Measurements from ENCODE around the gene DTNBP1.

Gene DTNBP1

GRCh38 chr6:15581751-15582150 lies 81.1 kb downstream of the DTNBP1 start:
- no peak for TF ChIP-seq CTCF (conservative IDR thresholded peaks at IDR 0.05; ENCODE audit: low read depth)
- ChIA-PET CTCF (interaction anchor here (0.6 kb wide), 1 partner anchor 129 kb away, joined by 3 read pairs; no protein-coding TSS in a partner anchor), POLR2A (ENCODE audit: low non-redundant PET) (interaction anchor here (0.7 kb wide), 1 partner anchor 69 kb away, joined by 7 read pairs; no protein-coding TSS in a partner anchor)
- H3K27ac ChIP-seq, result no peak overlapping the region
- DNase-seq (ENCODE audit: low spot score), result no peak

GRCh38 chr6:15580326-15580725 lies 82.5 kb downstream of the DTNBP1 start:
- no peak overlapping the region for H3K27ac ChIP-seq
- no peak for TF ChIP-seq CTCF (conservative IDR thresholded peaks at IDR 0.05; ENCODE audit: low read depth)
- CTCF ChIA-PET, result no interaction called here
- POLR2A ChIA-PET (ENCODE audit: low non-redundant PET), result no interaction called here
- DNase-seq (ENCODE audit: low spot score), result no peak

- no peak for DNase-seq (ENCODE audit: low spot score)
- H3K27ac ChIP-seq, result no peak overlapping the region
- POLR2A ChIA-PET (ENCODE audit: low non-redundant PET), result no interaction called here
- TF ChIP-seq CTCF (conservative IDR thresholded peaks at IDR 0.05; ENCODE audit: low read depth), result no peak
- CTCF ChIA-PET, result interaction anchor here (0.7 kb wide), 1 partner anchor 21 kb away, joined by 3 read pairs; no protein-coding TSS in a partner anchor
Observed at GRCh38 chr6:15578716-15579391, 84.0 kb downstream of the DTNBP1 start.

- H3K27ac ChIP-seq, result no peak overlapping the region
- ChIA-PET POLR2A (ENCODE audit: low non-redundant PET) (no interaction called here), CTCF (no interaction called here)
- DNase-seq (ENCODE audit: low spot score), result no peak
- TF ChIP-seq CTCF (conservative IDR thresholded peaks at IDR 0.05; ENCODE audit: low read depth), result no peak
Observed at GRCh38 chr6:15577550-15578171, 85.2 kb downstream of the DTNBP1 start.

- H3K27ac ChIP-seq, result no peak overlapping the region
- no peak for DNase-seq (ENCODE audit: low spot score)
- CTCF ChIA-PET, result no interaction called here
- POLR2A ChIA-PET (ENCODE audit: low non-redundant PET), result no interaction called here
- TF ChIP-seq CTCF (conservative IDR thresholded peaks at IDR 0.05; ENCODE audit: low read depth), result no peak
Observed at GRCh38 chr6:15577106-15577505, 85.7 kb downstream of the DTNBP1 start.

- H3K27ac ChIP-seq, result no peak overlapping the region
- no peak for DNase-seq (ENCODE audit: low spot score)
- ChIA-PET CTCF (no interaction called here), POLR2A (ENCODE audit: low non-redundant PET) (no interaction called here)
- no peak for TF ChIP-seq CTCF (conservative IDR thresholded peaks at IDR 0.05; ENCODE audit: low read depth)
Observed at GRCh38 chr6:15575357-15576033, 87.3 kb downstream of the DTNBP1 start.

Measured in RWPE1 (cell line).